H1 (cell line): ENCODE measurements around the gene OLIG2.

Experiments used
- CEBPB ChIP-seq: IDR thresholded peaks from 2 replicates; pipeline ENCODE4 v1.6.1; 2012; ENCODE audit warnings: low read depth, low read length
- CTCF ChIP-seq, 3 experiments: IDR thresholded peaks; 1 replicate in 2 of 3; 2 replicates in 1 of 3; pipeline versions ENCODE4 v1.5.1 to v1.6.1; 2011; ENCODE audit warnings: low read length in 3 of 3, mild to moderate bottlenecking in 3 of 3, inconsistent platforms in 2 of 3, low read depth in 1 of 3, moderate library complexity in 1 of 3; ENCODE audit not compliant: insufficient read depth in 1 of 3; ENCODE audit errors: control extremely low read depth in 1 of 3
- JUND ChIP-seq: IDR thresholded peaks from 2 replicates; pipeline ENCODE4 v1.6.1; 2011; ENCODE audit warnings: mild to moderate bottlenecking, improper control_type of control experiment, low read length
- MAX ChIP-seq: IDR thresholded peaks from 2 replicates; pipeline ENCODE4 v1.6.1; 2012; ENCODE audit warnings: inconsistent platforms
- NRF1 ChIP-seq: IDR thresholded peaks from 2 replicates; pipeline ENCODE4 v1.6.1; 2011; ENCODE audit warnings: mild to moderate bottlenecking, low read depth, low read length, improper control_type of control experiment
- POLR2A ChIP-seq, 2 experiments: IDR thresholded peaks; 1 replicate in 1 of 2; 2 replicates in 1 of 2; pipeline ENCODE4 v1.6.1; 2011; ENCODE audit warnings: low read depth in 2 of 2, low read length in 2 of 2, mild to moderate bottlenecking in 2 of 2; ENCODE audit errors: control extremely low read depth in 1 of 2

GRCh38 chr21:33076600-33077329 is 51.0 kb downstream of the OLIG2 start:
- TF ChIP-seq CTCF (IDR thresholded peaks at IDR 0.05; ENCODE audit: control extremely low read depth in 1 of 3, insufficient read depth in 1 of 3, low read depth in 1 of 3, low read length in 3 of 3) (no peak), POLR2A (IDR thresholded peaks at IDR 0.05; ENCODE audit: control extremely low read depth in 1 of 2, low read depth in 2 of 2, low read length in 2 of 2) (no peak), CEBPB (no peak), JUND (no peak), MAX (no peak), NRF1 (no peak)
